DMS 273 (cell line): ENCODE results near the gene YKT6.
"Not testable (repeated sequence)": the region's sequence is repeated elsewhere in the genome, so short reads cannot be mapped to it uniquely, and the experiment has no call there.

Experiments used
- DNase-seq: peaks from one replicate; lab custom pipeline; 2025; ENCODE audit not compliant: unreplicated experiment; lab: John Stamatoyannopoulos, UW

Gene YKT6

GRCh38 chr7:44191171-44191570, 9.6 kb upstream of the YKT6 start:
- no peak for DNase-seq

- peak; percentile 32 for DNase-seq
These were observed 7.6 kb upstream of the YKT6 start for GRCh38 chr7:44193011-44193802.

- DNase-seq, result no peak
These were observed 6.7 kb upstream of the YKT6 start for GRCh38 chr7:44194069-44194468.

GRCh38 chr7:44194562-44195145, 6.1 kb upstream of the YKT6 start:
- DNase-seq, result no peak

- DNase-seq, result peak; percentile 90
These were observed 4.9 kb upstream of the YKT6 start for GRCh38 chr7:44195889-44196288.

GRCh38 chr7:44196450-44196872, 4.3 kb upstream of the YKT6 start:
- peak; percentile 92 for DNase-seq

- no peak for DNase-seq
These were observed 3.3 kb upstream of the YKT6 start for GRCh38 chr7:44197474-44197873.

- not testable (repeated sequence) for DNase-seq
These were observed 615 bp upstream of the YKT6 start for GRCh38 chr7:44200163-44200562.

- no peak for DNase-seq
These were observed 1.0 kb downstream of the YKT6 start for GRCh38 chr7:44201813-44202212.

GRCh38 chr7:44206008-44206407, 5.2 kb downstream of the YKT6 start:
- DNase-seq, result no peak

- no peak for DNase-seq
These were observed 7.3 kb downstream of the YKT6 start for GRCh38 chr7:44208085-44208484.

GRCh38 chr7:44210107-44210506, 9.3 kb downstream of the YKT6 start:
- no peak for DNase-seq

- no peak for DNase-seq
These were observed 10.4 kb downstream of the YKT6 start for GRCh38 chr7:44211126-44211675.

GRCh38 chr7:44212018-44212417, 11.2 kb downstream of the YKT6 start:
- no peak for DNase-seq

- DNase-seq, result no peak
These were observed 11.9 kb downstream of the YKT6 start for GRCh38 chr7:44212581-44213184.

GRCh38 chr7:44213206-44213876, 12.6 kb downstream of the YKT6 start:
- no peak for DNase-seq

- no peak for DNase-seq
These were observed 13.2 kb downstream of the YKT6 start for GRCh38 chr7:44213877-44214388.

GRCh38 chr7:44215531-44215930, 14.8 kb downstream of the YKT6 start:
- DNase-seq, result no peak

- no peak for DNase-seq
These were observed 15.2 kb downstream of the YKT6 start for GRCh38 chr7:44216019-44216418.

GRCh38 chr7:44216521-44217222, 15.9 kb downstream of the YKT6 start:
- no peak for DNase-seq
